Panc1 (cell line): ENCODE results near the gene CCDC197. TPM values are rescaled to one million over a fixed set of nuclear protein-coding genes. Genes with fewer than 3 reads are reported as not detected.

Source experiments
- ATAC-seq: fragments of 200-7000 bp; cut with Tn5 transposase; 2 replicates; pipeline ENCODE4 v1.9.1; 2020; ENCODE audit warnings: mild to moderate bottlenecking, moderate library complexity
- BruUV-seq: library from RNA; stranded (reverse); fragments of 400-500 nt; replicated peaks from 2 replicates; lab custom pipeline; 2021; lab: Mats Ljungman, UMichigan
- CTCF ChIA-PET: fragments of 300-600 bp; sonication (Branson Sonifier 250); formaldehyde crosslinking; loops from one replicate; lab custom pipeline; 2022; ENCODE audit warnings: antibody characterized with exemption; lab: Charles Lee
- POLR2A ChIA-PET: fragments of 300-600 bp; sonication (Branson Sonifier 250); formaldehyde crosslinking; loops from one replicate; lab custom pipeline; 2022; ENCODE audit warnings: antibody characterized with exemption; lab: Charles Lee
- DNase-seq: peaks from one replicate; pipeline ENCODE4 v3.0.0-alpha.2; 2010; ENCODE audit warnings: low read depth, low spot score
- H3K27ac ChIP-seq: 2 replicates; pipeline ENCODE4 v1.5.1; 2011; ENCODE audit warnings: mild to moderate bottlenecking, low read length, inconsistent platforms
- H3K27me3 ChIP-seq: fragments of 200-500 bp; sonication (Bioruptor generic); 2 replicates; pipeline ENCODE4 v1.6.0; 2014; ENCODE audit warnings: low read length, inconsistent platforms; ENCODE audit not compliant: control insufficient read depth, insufficient read depth
- H3K36me3 ChIP-seq: fragments of 200-500 bp; sonication (Bioruptor generic); 2 replicates; pipeline ENCODE4 v1.5.1; 2014; ENCODE audit warnings: inconsistent platforms, mild to moderate bottlenecking, low read length, moderate library complexity; ENCODE audit not compliant: control insufficient read depth, insufficient read depth
- H3K4me1 ChIP-seq: 2 replicates; pipeline ENCODE4 v1.5.1; 2011; ENCODE audit warnings: inconsistent platforms, mild to moderate bottlenecking, low read length, moderate library complexity; ENCODE audit not compliant: control insufficient read depth, insufficient read depth
- H3K4me3 ChIP-seq, 2 experiments: 2 replicates each; pipeline ENCODE4 v1.5.1; 2011 to 2012; ENCODE audit warnings: low read depth in 2 of 2, low read length in 2 of 2, mild to moderate bottlenecking in 2 of 2, inconsistent platforms in 1 of 2, moderate library complexity in 1 of 2
- H3K9me3 ChIP-seq: fragments of 200-500 bp; sonication (Bioruptor generic); 2 replicates; pipeline ENCODE4 v1.5.1; 2014; ENCODE audit warnings: low read depth, mild to moderate bottlenecking, inconsistent platforms, low read length, moderate library complexity; ENCODE audit not compliant: control insufficient read depth, insufficient read depth
- CTCF ChIP-seq: fragments of 450-650 bp; IDR thresholded peaks from 2 replicates; pipeline ENCODE4 v1.5.1; 2017; ENCODE audit warnings: mild to moderate bottlenecking
- POLR2AphosphoS5 ChIP-seq: IDR thresholded peaks from 2 replicates; pipeline ENCODE4 v1.6.1; 2012; ENCODE audit warnings: mild to moderate bottlenecking, low read depth, low read length, moderate library complexity
- SIN3A ChIP-seq: IDR thresholded peaks from 2 replicates; pipeline ENCODE4 v1.6.1; 2012; ENCODE audit warnings: low read depth, mild to moderate bottlenecking, low read length, moderate library complexity, borderline replicate concordance; ENCODE audit not compliant: insufficient read depth
- TCF7L2 ChIP-seq: IDR thresholded peaks from 2 replicates; pipeline ENCODE4 v1.6.1; 2011; ENCODE audit warnings: mild to moderate bottlenecking, low read depth, low read length, inconsistent platforms
- in situ Hi-C: cut with HindIII; loops from 2 replicates; pipeline ENCODE4 v1.10.0; 2016; ENCODE audit warnings: low sequenced_read_pairs, low pct_unique_long_range_greater_than_20kb
- intact Hi-C: fragments of 100-400 bp; cut with micrococcal nuclease; formaldehyde crosslinking; loops from one replicate; pipeline ENCODE4 v1.10.0; 2022; ENCODE audit not compliant: unreplicated experiment
- total RNA-seq: library from RNA; stranded (reverse); gene quantifications from one replicate; pipeline ENCODE4 v1.2.1, GENCODE V29; 2021; ENCODE audit not compliant: unreplicated experiment
- TF ChIP-seq, protein P1 (sequence below), 2 experiments: IDR thresholded peaks; 2 replicates each; pipeline ENCODE4 v1.6.1; 2011 to 2012; ENCODE audit warnings: low read depth in 2 of 2, control low read depth in 1 of 2, low read length in 1 of 2, mild to moderate bottlenecking in 1 of 2, moderate library complexity in 1 of 2; ENCODE audit not compliant: insufficient read depth in 1 of 2

CCDC197 gene
- total RNA-seq, 1 experiment from 2014 or later = not detected

DNA sequence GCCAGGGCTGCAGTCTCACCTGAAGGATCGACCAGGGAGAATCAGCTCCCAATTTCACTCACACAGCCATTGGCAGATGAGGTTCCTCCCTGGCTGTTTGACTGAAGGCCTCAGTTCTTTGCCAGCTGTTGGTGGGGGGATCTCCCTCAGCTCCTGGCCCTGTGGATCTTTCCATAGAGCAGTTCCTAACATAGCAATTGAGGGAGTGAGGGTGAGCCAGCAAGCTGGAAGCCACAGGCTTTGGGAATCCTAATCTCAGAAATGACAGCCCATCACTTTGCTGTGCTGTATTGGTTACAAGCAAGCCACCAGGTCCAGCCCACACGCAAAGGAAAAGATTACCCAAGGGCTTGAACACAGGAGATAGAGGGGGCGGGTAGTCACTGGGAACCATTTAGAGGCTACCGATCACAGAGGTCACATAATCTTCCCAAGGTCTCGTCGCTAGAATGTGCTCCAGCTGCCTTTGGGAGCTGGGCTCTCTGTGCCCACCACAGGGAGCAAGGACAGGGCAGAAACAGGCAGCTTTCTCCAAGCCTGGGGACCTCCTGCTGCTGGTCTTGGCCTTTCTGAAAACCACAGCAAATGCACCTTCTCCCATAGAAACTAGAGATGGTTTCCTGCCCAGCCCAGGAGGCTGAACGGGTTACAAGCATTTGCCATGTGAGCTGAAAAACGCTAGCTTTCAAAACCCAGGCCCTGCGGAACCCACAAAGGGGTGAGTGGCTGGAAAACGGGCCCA lies 24.5 kb downstream of the CCDC197 start:
- CTCF ChIA-PET = no interaction called here

GRCh38 chr14:94022532-94023411 lies 25.7 kb downstream of the CCDC197 start:
- DNase-seq = no peak
- POLR2A ChIA-PET = no interaction called here
- TF ChIP-seq POLR2AphosphoS5 (no peak), SIN3A (no peak), TCF7L2 (no peak), CTCF (no peak)
- TF ChIP-seq, protein P1, sequence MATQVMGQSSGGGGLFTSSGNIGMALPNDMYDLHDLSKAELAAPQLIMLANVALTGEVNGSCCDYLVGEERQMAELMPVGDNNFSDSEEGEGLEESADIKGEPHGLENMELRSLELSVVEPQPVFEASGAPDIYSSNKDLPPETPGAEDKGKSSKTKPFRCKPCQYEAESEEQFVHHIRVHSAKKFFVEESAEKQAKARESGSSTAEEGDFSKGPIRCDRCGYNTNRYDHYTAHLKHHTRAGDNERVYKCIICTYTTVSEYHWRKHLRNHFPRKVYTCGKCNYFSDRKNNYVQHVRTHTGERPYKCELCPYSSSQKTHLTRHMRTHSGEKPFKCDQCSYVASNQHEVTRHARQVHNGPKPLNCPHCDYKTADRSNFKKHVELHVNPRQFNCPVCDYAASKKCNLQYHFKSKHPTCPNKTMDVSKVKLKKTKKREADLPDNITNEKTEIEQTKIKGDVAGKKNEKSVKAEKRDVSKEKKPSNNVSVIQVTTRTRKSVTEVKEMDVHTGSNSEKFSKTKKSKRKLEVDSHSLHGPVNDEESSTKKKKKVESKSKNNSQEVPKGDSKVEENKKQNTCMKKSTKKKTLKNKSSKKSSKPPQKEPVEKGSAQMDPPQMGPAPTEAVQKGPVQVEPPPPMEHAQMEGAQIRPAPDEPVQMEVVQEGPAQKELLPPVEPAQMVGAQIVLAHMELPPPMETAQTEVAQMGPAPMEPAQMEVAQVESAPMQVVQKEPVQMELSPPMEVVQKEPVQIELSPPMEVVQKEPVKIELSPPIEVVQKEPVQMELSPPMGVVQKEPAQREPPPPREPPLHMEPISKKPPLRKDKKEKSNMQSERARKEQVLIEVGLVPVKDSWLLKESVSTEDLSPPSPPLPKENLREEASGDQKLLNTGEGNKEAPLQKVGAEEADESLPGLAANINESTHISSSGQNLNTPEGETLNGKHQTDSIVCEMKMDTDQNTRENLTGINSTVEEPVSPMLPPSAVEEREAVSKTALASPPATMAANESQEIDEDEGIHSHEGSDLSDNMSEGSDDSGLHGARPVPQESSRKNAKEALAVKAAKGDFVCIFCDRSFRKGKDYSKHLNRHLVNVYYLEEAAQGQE (IDR thresholded peaks at IDR 0.05; ENCODE audit: insufficient read depth in 1 of 2, low read depth in 2 of 2, low read length in 1 of 2) = no peak

More for the DNA sequence above, 24.5 kb downstream of the CCDC197 start:
- H3K4me1 ChIP-seq = no peaks in the 10 kb centered on the region
- H3K36me3 ChIP-seq = no peaks in the 10 kb centered on the region
- intact Hi-C loops (no loop called here), in situ Hi-C loops (no loop called here)
- DNase-seq (no peak), ATAC-seq (no peak)
- no peak for TF ChIP-seq CTCF
- TF ChIP-seq, protein P1 (IDR thresholded peaks at IDR 0.05; ENCODE audit: insufficient read depth in 1 of 2, low read depth in 2 of 2, low read length in 1 of 2) = no peak
- TF ChIP-seq TCF7L2 = no peak
- TF ChIP-seq SIN3A = no peak
- no peak for TF ChIP-seq POLR2AphosphoS5
- H3K9me3 ChIP-seq = no peaks in the 10 kb centered on the region
- no TSS peak for BruUV-seq
- POLR2A ChIA-PET = no interaction called here
- H3K27ac ChIP-seq = no peak overlapping the region
- H3K4me3 ChIP-seq = no peak overlapping the region
- no peaks in the 10 kb centered on the region for H3K27me3 ChIP-seq

More at GRCh38 chr14:94022532-94023411, 25.7 kb downstream of the CCDC197 start:
- CTCF ChIA-PET = no interaction called here
- H3K27ac ChIP-seq = no peak overlapping the region
- H3K4me3 ChIP-seq = no peak overlapping the region
- no peaks in the 10 kb centered on the region for H3K27me3 ChIP-seq
- H3K9me3 ChIP-seq = no peaks in the 10 kb centered on the region
- intact Hi-C loops (no loop called here), in situ Hi-C loops (no loop called here)
- peaks cover 9% of the 10 kb centered on the region for H3K4me1 ChIP-seq
- ATAC-seq = no peak
- no TSS peak for BruUV-seq
- H3K36me3 ChIP-seq = no peaks in the 10 kb centered on the region
